Immature natural killer cell (primary cell): Measurements from ENCODE around the gene FAM184B. TPM values are rescaled to one million over a fixed set of nuclear protein-coding genes. Genes with fewer than 3 reads are reported as not detected.
"Not testable (repeated sequence)": the region's sequence is repeated elsewhere in the genome, so short reads cannot be mapped to it uniquely, and the experiment has no call there.

ENCODE experiments used
- DNase-seq, 3 donors: peaks; one replicate each; pipeline ENCODE4 v3.0.0; 2022; ENCODE audit warnings: mixed read lengths in 1 of 3
- H3K27ac Mint-ChIP-seq, 6 donors: one replicate each; pipeline ENCODE4 v1.8.0; 2020; ENCODE audit warnings: mixed read lengths in 6 of 6, mild to moderate bottlenecking in 5 of 6, inconsistent platforms in 4 of 6, moderate library complexity in 3 of 6
- H3K27me3 Mint-ChIP-seq, 3 donors: one replicate each; pipeline ENCODE4 v1.8.0; 2020 to 2021; ENCODE audit warnings: low read depth in 3 of 3, mild to moderate bottlenecking in 3 of 3, mixed read lengths in 3 of 3, moderate library complexity in 3 of 3, inconsistent platforms in 1 of 3
- H3K36me3 Mint-ChIP-seq, 3 donors: one replicate each; pipeline ENCODE4 v1.8.0; 2020; ENCODE audit warnings: mixed read lengths in 3 of 3, inconsistent platforms in 2 of 3, mild to moderate bottlenecking in 2 of 3
- H3K4me1 Mint-ChIP-seq, 2 donors: one replicate each; pipeline ENCODE4 v1.8.0; 2020; ENCODE audit warnings: inconsistent platforms in 2 of 2, mild to moderate bottlenecking in 2 of 2, mixed read lengths in 2 of 2, moderate library complexity in 1 of 2
- H3K4me3 Mint-ChIP-seq, 5 donors: one replicate each; pipeline ENCODE4 v1.8.0; 2020; ENCODE audit warnings: mild to moderate bottlenecking in 5 of 5, mixed read lengths in 5 of 5, inconsistent platforms in 3 of 5, moderate library complexity in 3 of 5
- H3K9me3 Mint-ChIP-seq, 6 donors: one replicate each; pipeline ENCODE4 v1.8.0; 2020; ENCODE audit warnings: mild to moderate bottlenecking in 6 of 6, mixed read lengths in 6 of 6, inconsistent platforms in 4 of 6, moderate library complexity in 3 of 6
- polyA plus RNA-seq, 3 donors: library from polyadenylated mRNA; unstranded; fragments of 300-500 nt; fragmentation: Illumina TruSeq; gene quantifications; one replicate each; pipeline ENCODE4 v1.2.3, GENCODE V29; 2021

FAM184B gene
- polyA plus RNA-seq, 3 donors from 2014 or later = not detected

GRCh38 chr4:17680559-17681280 lies 100.7 kb downstream of the FAM184B start:
- H3K4me3 Mint-ChIP-seq = no peak overlapping the region
- no peaks in the 10 kb centered on the region for H3K4me1 Mint-ChIP-seq
- DNase-seq = no peak
- peaks cover 0 to 2% (median 0%) of the 10 kb centered on the region in 6 donors for H3K9me3 Mint-ChIP-seq
- H3K36me3 Mint-ChIP-seq = no peaks in the 10 kb centered on the region
- no peak overlapping the region for H3K27ac Mint-ChIP-seq
- H3K27me3 Mint-ChIP-seq = peaks cover 0 to 7% (median 2%) of the 10 kb centered on the region in 3 donors

DNA sequence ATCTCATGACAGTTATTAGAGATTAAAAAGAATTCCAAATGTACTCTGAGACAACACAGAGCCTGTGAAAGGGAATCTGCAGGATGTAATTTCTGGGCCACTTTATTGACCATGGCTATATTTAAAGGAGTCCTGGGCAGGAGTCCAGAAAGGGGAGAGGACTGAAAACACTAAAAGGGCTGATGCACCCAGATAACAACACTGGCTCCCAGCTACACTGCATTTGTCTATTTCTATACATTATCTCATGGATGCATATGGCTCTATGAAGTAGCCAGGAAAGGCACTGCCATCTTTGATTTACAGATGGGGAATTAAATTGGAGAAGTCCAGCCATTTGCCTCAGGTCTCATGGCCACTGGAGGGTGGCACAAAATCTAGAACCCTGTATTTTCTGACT lies 111.0 kb downstream of the FAM184B start:
- Mint-ChIP-seq H3K4me3 (no peak overlapping the region), H3K27ac (no peak overlapping the region)

GRCh38 chr4:17667653-17668201 lies 113.7 kb downstream of the FAM184B start:
- H3K9me3 Mint-ChIP-seq = peaks cover 7 to 17% (median 8%) of the 10 kb centered on the region in 6 donors

More for the DNA sequence above, 111.0 kb downstream of the FAM184B start:
- peaks cover 7 to 19% (median 10%) of the 10 kb centered on the region in 3 donors for H3K27me3 Mint-ChIP-seq
- peaks cover 0 to 5% (median 0%) of the 10 kb centered on the region in 3 donors for H3K36me3 Mint-ChIP-seq
- peaks cover 0 to 4% of the 10 kb centered on the region in 2 donors for H3K4me1 Mint-ChIP-seq
- H3K9me3 Mint-ChIP-seq = peaks cover 7 to 19% (median 10%) of the 10 kb centered on the region in 6 donors
- DNase-seq = no peak

GRCh38 chr4:17667253-17667652 lies 114.2 kb downstream of the FAM184B start:
- H3K4me3 Mint-ChIP-seq = no peak overlapping the region
- H3K27ac Mint-ChIP-seq = no peak overlapping the region
- H3K36me3 Mint-ChIP-seq = peaks cover 0 to 5% (median 0%) of the 10 kb centered on the region in 3 donors

More at GRCh38 chr4:17667653-17668201, 113.7 kb downstream of the FAM184B start:
- Mint-ChIP-seq H3K4me1 (peaks cover 8 to 21% of the 10 kb centered on the region in 2 donors), H3K27ac (no peak overlapping the region), H3K36me3 (peaks cover 0 to 5% (median 0%) of the 10 kb centered on the region in 3 donors), H3K27me3 (peaks cover 6 to 14% (median 11%) of the 10 kb centered on the region in 3 donors), H3K4me3 (no peak overlapping the region)
- DNase-seq = no peak

GRCh38 chr4:17665852-17666251 lies 115.6 kb downstream of the FAM184B start:
- H3K4me3 Mint-ChIP-seq = no peak overlapping the region
- DNase-seq = no peak
- peaks cover 0 to 4% (median 0%) of the 10 kb centered on the region in 6 donors for H3K9me3 Mint-ChIP-seq
- no peaks in the 10 kb centered on the region for H3K36me3 Mint-ChIP-seq
- peaks cover 8 to 21% of the 10 kb centered on the region in 2 donors for H3K4me1 Mint-ChIP-seq
- H3K27me3 Mint-ChIP-seq = peaks cover 2 to 10% (median 6%) of the 10 kb centered on the region in 3 donors
- peak overlapping the region in 1 of 6 donors; percentile 30 for H3K27ac Mint-ChIP-seq

More at GRCh38 chr4:17667253-17667652, 114.2 kb downstream of the FAM184B start:
- Mint-ChIP-seq H3K27me3 (peaks cover 6 to 14% (median 9%) of the 10 kb centered on the region in 3 donors), H3K9me3 (peaks cover 7 to 16% (median 8%) of the 10 kb centered on the region in 6 donors), H3K4me1 (peaks cover 8 to 21% of the 10 kb centered on the region in 2 donors)
- DNase-seq = no peak

- Mint-ChIP-seq H3K27ac (no peak overlapping the region), H3K4me1 (peaks cover 8 to 21% of the 10 kb centered on the region in 2 donors), H3K4me3 (no peak overlapping the region), H3K27me3 (peaks cover 2 to 13% (median 4%) of the 10 kb centered on the region in 3 donors), H3K9me3 (peaks cover 0 to 4% (median 0%) of the 10 kb centered on the region in 6 donors), H3K36me3 (no peaks in the 10 kb centered on the region)
- DNase-seq = no peak
These were observed 116.1 kb downstream of the FAM184B start for GRCh38 chr4:17665346-17665745.

DNA sequence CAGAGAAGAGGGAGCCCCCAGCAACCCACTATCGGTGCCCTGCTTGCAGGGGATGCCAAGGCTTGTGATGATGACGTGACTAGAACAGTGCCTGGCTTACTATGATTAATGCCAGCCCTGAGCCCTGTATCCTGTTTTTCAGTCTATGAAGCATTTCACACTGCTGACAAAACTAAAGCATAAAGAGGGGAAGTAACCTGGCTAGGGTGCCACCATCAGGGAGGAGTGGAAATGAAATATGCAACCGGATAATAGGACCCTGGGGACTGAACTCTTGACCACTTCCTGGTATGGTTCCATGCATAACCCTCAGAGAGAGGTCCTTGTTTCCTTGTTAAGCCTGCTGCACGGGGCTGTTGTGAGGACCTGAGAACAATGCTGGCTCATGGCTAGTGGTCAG lies 116.7 kb downstream of the FAM184B start:
- H3K4me1 Mint-ChIP-seq = peaks cover 8 to 21% of the 10 kb centered on the region in 2 donors
- H3K36me3 Mint-ChIP-seq = no peaks in the 10 kb centered on the region
- peaks cover 0 to 13% (median 4%) of the 10 kb centered on the region in 3 donors for H3K27me3 Mint-ChIP-seq
- no peak overlapping the region for H3K4me3 Mint-ChIP-seq
- peaks cover 0 to 2% (median 0%) of the 10 kb centered on the region in 6 donors for H3K9me3 Mint-ChIP-seq
- DNase-seq = no peak
- H3K27ac Mint-ChIP-seq = no peak overlapping the region

DNA sequence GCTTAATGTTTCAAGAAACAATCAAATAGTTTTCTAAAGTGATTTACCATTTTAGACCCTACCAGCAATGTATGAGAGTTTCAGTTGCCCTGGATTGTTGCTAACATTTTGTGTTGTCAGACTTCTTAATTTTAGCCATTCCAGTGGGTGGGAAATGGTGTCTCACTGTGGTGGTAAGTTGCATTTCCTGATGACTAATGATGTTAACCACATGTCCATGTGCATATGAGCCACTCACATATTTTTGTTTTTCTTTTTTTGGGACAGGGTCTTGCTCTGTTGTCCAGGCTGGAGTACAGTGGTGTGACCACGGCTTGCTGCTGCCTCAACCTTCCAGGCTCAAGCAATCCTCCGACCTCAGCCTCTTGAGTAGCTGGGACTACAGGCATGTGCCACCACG lies 118.7 kb downstream of the FAM184B start:
- no peaks in the 10 kb centered on the region for H3K36me3 Mint-ChIP-seq
- peaks cover 0 to 9% (median 7%) of the 10 kb centered on the region in 3 donors for H3K27me3 Mint-ChIP-seq
- no peak overlapping the region for H3K27ac Mint-ChIP-seq
- H3K4me1 Mint-ChIP-seq = peaks cover 8 to 21% of the 10 kb centered on the region in 2 donors
- H3K4me3 Mint-ChIP-seq = no peak overlapping the region
- H3K9me3 Mint-ChIP-seq = peaks cover 0 to 2% (median 0%) of the 10 kb centered on the region in 6 donors
- no peak for DNase-seq

GRCh38 chr4:17659196-17659595 lies 122.2 kb downstream of the FAM184B start:
- H3K27ac Mint-ChIP-seq, H3K4me1 Mint-ChIP-seq, DNase-seq, H3K36me3 Mint-ChIP-seq, H3K4me3 Mint-ChIP-seq, H3K27me3 Mint-ChIP-seq, H3K9me3 Mint-ChIP-seq: not testable (repeated sequence)

GRCh38 chr4:17657849-17658248 lies 123.6 kb downstream of the FAM184B start:
- DNase-seq = no peak
- no peaks in the 10 kb centered on the region for H3K4me1 Mint-ChIP-seq
- H3K27ac Mint-ChIP-seq = no peak overlapping the region
- H3K36me3 Mint-ChIP-seq = no peaks in the 10 kb centered on the region
- no peak overlapping the region for H3K4me3 Mint-ChIP-seq
- H3K27me3 Mint-ChIP-seq = peaks cover 2 to 5% (median 5%) of the 10 kb centered on the region in 3 donors
- no peaks in the 10 kb centered on the region for H3K9me3 Mint-ChIP-seq

- Mint-ChIP-seq H3K27me3 (peaks cover 2 to 5% (median 5%) of the 10 kb centered on the region in 3 donors), H3K4me1 (no peaks in the 10 kb centered on the region), H3K27ac (no peak overlapping the region), H3K9me3 (no peaks in the 10 kb centered on the region), H3K36me3 (no peaks in the 10 kb centered on the region), H3K4me3 (no peak overlapping the region)
- DNase-seq = no peak
These were observed 124.3 kb downstream of the FAM184B start for GRCh38 chr4:17657090-17657489.

DNA sequence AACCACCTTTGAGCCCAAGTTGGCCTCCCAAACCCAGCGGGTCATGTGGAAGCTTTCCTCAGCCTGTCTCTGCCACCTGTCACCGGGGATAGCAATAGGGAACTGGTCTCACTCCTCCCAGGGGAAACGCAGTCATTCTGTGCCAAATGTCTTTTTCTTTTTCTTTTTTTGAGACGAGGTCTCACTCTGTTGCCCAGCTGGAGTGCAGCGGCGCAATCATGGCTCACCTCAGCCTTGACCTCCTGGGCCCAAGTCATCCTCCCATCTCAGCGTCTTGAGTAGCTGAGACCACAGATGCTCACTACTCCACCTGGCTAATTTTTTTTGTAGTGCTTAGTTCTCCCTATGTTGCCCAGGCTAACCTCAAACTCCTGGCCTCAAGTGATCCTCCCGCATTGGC lies 126.7 kb downstream of the FAM184B start:
- no peaks in the 10 kb centered on the region for H3K36me3 Mint-ChIP-seq
- DNase-seq = no peak

DNA sequence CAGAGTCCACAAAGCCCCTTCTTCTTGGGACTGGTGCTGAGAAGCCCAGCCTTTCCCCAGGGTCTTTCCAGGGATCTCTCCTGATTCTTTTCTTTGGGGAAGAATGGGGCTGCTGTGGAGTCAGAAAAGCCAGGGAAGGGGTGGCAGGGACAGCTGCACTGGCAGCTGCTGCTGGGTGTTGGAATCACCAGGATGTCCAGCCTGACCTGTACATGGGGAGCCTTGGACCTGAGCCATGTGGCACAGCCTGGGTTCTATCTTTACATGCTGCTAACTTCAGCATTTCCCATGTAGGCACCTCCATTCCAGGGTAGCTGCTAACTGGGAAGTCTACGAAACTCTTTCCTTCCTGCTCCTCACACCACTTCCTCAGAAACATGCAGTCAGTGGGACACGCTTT lies 131.0 kb downstream of the FAM184B start:
- no peak overlapping the region for H3K27ac Mint-ChIP-seq

More for the DNA sequence above, 126.7 kb downstream of the FAM184B start:
- Mint-ChIP-seq H3K4me1 (peaks cover 0 to 2% of the 10 kb centered on the region in 2 donors), H3K4me3 (no peak overlapping the region), H3K9me3 (peaks cover 0 to 2% (median 0%) of the 10 kb centered on the region in 6 donors), H3K27me3 (peaks cover 2 to 5% (median 4%) of the 10 kb centered on the region in 3 donors), H3K27ac (no peak overlapping the region)

GRCh38 chr4:17647927-17648326 lies 133.5 kb downstream of the FAM184B start:
- Mint-ChIP-seq H3K36me3 (no peaks in the 10 kb centered on the region), H3K4me1 (peaks cover 0 to 2% of the 10 kb centered on the region in 2 donors), H3K4me3 (no peak overlapping the region), H3K27ac (no peak overlapping the region), H3K27me3 (peaks cover 0 to 9% (median 3%) of the 10 kb centered on the region in 3 donors), H3K9me3 (peaks cover 0 to 2% (median 0%) of the 10 kb centered on the region in 6 donors)
- DNase-seq = no peak

More for the DNA sequence above, 131.0 kb downstream of the FAM184B start:
- peaks cover 0 to 2% (median 0%) of the 10 kb centered on the region in 6 donors for H3K9me3 Mint-ChIP-seq
- H3K4me3 Mint-ChIP-seq = no peak overlapping the region
- peaks cover 0 to 2% of the 10 kb centered on the region in 2 donors for H3K4me1 Mint-ChIP-seq
- H3K27me3 Mint-ChIP-seq = peaks cover 2 to 3% (median 2%) of the 10 kb centered on the region in 3 donors
- H3K36me3 Mint-ChIP-seq = no peaks in the 10 kb centered on the region
- no peak for DNase-seq
